ENCODE measurements around the gene MARCKSL1. TPM values are rescaled to one million over a fixed set of nuclear protein-coding genes. Genes with fewer than 3 reads are reported as not detected.

The MARCKSL1 gene
- total and polyA plus RNA-seq, 2 of the 13 experiments (the other 11 are each of a cell fraction or from before 2014, with no cell fraction given): 81.9 to 155 TPM

DNA sequence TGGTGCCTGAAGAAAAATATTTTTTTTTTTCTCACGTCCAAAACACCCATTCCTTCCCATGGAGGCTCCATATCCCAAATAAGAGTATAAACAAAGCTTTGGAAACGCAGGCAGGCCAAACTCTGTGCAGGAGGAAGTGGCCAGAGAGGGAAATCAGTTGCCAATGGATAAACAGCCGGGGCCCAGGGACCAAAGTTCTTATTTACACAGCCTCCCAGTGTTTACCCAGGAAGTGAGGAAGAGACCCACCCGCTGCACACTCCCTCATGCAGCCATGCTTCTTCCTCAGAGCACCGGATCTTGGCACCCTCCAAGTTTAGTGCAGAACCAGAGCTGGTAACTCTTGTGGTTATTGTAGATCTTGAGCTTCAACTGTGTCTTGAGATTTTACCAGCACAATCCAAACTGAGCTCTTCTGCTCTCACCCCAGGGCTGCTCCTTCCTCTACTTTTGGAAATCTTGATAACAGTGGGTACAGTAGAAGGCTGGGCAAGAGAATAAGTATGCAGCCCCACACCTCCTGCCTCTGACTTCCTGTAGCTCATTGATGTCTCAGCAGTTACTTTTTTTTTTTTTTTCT lies 14.2 kb downstream of the MARCKSL1 start (continued):
- no peak for TF ChIP-seq ZNF569 (CRISPR knock-in tag; IDR thresholded peaks at IDR 0.05; ENCODE audit: borderline replicate concordance)
- TF ChIP-seq GABPA (IDR thresholded peaks at IDR 0.05; ENCODE audit: low read depth, low read length): no peak; the same call in 1 of the 2 replicates
- peak; percentile 80 for TF ChIP-seq GABPA (CRISPR knock-in tag; IDR thresholded peaks at IDR 0.05; ENCODE audit: low read depth)
- TF ChIP-seq, protein P1, sequence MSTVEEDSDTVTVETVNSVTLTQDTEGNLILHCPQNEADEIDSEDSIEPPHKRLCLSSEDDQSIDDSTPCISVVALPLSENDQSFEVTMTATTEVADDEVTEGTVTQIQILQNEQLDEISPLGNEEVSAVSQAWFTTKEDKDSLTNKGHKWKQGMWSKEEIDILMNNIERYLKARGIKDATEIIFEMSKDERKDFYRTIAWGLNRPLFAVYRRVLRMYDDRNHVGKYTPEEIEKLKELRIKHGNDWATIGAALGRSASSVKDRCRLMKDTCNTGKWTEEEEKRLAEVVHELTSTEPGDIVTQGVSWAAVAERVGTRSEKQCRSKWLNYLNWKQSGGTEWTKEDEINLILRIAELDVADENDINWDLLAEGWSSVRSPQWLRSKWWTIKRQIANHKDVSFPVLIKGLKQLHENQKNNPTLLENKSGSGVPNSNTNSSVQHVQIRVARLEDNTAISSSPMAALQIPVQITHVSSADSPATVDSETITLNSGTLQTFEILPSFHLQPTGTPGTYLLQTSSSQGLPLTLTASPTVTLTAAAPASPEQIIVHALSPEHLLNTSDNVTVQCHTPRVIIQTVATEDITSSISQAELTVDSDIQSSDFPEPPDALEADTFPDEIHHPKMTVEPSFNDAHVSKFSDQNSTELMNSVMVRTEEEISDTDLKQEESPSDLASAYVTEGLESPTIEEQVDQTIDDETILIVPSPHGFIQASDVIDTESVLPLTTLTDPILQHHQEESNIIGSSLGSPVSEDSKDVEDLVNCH (CRISPR knock-in tag; IDR thresholded peaks at IDR 0.05): no peak
- TF ChIP-seq PPARG (CRISPR knock-in tag; conservative IDR thresholded peaks at IDR 0.05): peak; percentile 68
- TF ChIP-seq, protein P2, sequence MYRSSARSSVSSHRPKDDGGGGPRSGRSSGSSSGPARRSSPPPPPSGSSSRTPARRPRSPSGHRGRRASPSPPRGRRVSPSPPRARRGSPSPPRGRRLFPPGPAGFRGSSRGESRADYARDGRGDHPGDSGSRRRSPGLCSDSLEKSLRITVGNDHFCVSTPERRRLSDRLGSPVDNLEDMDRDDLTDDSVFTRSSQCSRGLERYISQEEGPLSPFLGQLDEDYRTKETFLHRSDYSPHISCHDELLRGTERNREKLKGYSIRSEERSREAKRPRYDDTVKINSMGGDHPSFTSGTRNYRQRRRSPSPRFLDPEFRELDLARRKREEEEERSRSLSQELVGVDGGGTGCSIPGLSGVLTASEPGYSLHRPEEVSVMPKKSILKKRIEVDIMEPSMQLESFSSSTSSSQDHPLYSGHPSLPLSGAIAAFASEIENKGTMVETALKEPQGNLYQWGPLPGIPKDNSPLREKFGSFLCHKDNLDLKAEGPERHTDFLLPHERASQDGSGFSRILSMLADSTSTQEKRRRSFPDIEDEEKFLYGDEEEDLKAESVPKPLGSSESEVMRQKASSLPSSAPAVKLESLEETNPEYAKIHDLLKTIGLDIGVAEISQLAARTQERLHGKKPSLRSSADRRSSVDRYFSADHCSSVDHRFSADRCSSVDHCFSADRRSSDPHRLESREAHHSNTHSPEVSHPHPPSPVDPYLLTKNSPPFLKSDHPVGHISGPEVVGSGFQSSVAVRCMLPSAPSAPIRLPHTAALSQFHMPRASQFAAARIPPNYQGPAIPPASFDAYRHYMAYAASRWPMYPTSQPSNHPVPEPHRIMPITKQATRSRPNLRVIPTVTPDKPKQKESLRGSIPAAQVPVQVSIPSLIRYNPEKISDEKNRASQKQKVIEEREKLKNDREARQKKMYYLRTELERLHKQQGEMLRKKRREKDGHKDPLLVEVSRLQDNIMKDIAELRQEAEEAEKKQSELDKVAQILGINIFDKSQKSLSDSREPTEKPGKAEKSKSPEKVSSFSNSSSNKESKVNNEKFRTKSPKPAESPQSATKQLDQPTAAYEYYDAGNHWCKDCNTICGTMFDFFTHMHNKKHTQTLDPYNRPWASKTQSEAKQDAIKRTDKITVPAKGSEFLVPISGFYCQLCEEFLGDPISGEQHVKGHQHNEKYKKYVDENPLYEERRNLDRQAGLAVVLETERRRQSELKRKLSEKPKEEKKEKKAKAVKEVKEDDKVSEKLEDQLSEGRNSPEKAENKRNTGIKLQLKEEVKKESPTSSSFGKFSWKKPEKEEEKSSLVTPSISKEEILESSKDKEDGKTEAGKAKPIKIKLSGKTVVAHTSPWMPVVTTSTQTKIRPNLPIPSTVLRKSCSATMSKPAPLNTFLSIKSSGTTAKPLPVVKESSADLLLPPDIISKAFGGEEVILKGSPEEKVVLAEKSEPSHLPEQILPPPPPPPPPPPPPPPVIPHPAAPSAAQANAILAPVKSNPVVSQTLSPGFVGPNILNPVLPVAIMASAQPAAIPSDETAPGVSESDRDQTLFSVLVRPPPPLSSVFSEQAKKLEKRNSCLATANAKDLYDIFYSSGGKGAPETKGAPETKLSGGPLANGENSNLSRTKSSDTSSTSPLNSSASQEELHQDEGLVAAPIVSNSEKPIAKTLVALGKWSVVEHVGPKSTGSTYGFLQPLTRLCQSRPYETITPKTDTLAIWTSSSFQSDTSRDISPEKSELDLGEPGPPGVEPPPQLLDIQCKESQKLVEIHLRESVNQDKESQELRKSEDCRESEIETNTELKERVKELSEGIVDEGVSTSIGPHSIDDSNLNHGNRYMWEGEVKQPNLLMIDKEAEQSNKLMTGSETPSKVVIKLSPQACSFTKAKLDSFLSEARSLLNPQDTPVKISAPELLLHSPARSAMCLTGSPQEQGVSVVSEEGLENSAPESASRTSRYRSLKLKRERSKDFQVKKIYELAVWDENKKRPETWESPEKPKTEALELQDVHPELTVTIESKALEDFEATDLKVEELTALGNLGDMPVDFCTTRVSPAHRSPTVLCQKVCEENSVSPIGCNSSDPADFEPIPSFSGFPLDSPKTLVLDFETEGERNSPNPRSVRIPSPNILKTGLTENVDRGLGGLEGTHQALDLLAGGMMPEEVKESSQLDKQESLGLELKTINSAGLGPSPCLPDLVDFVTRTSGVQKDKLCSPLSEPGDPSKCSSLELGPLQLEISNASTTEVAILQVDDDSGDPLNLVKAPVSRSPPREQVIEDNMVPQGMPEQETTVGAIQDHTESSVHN (CRISPR knock-in tag; IDR thresholded peaks at IDR 0.05): no peak
- TF ChIP-seq KDM2A (CRISPR knock-in tag; IDR thresholded peaks at IDR 0.05; ENCODE audit: borderline replicate concordance, low read depth): peak; percentile 50; the same call in 1 of the 2 replicates
- TF ChIP-seq ZNF670 (CRISPR knock-in tag; IDR thresholded peaks at IDR 0.05; ENCODE audit: borderline replicate concordance): peak; percentile 38; the same call in 1 of the 2 replicates
- no peak for TF ChIP-seq MYNN (CRISPR knock-in tag; IDR thresholded peaks at IDR 0.05; ENCODE audit: low read depth)
- peak; percentile 92 for TF ChIP-seq SALL1 (CRISPR knock-in tag; IDR thresholded peaks at IDR 0.05)
- no peak for TF ChIP-seq SNRNP70 (IDR thresholded peaks at IDR 0.05; ENCODE audit: low read depth, low read length)
- peak; percentile 97 for TF ChIP-seq HNF4G (IDR thresholded peaks at IDR 0.05; ENCODE audit: borderline replicate concordance, low read depth, low read length)
- TF ChIP-seq HNF4G (CRISPR knock-in tag; IDR thresholded peaks at IDR 0.05; ENCODE audit: borderline replicate concordance, low read depth): peak; percentile 85; the same call in 1 of the 2 replicates
- TF ChIP-seq NAIF1 (CRISPR knock-in tag; IDR thresholded peaks at IDR 0.05; ENCODE audit: borderline replicate concordance): no peak
- TF ChIP-seq MXI1 (IDR thresholded peaks at IDR 0.05; ENCODE audit: borderline replicate concordance, low read depth, low read length): peak; percentile 82; the same call in 1 of the 3 replicates

All from HepG2 (cell line).